Stimulated activated CD4-positive, alpha-beta T cell treated with anti-CD3 and anti-CD28 coated beads, Interleukin-1b, Interleukin-23, amount 100 ng/mL, for 4 hours (primary cell): ENCODE results near the gene WFDC2.

Experiments
- DNase-seq, 2 donors: peaks; one replicate each; pipeline ENCODE4 v3.0.0-alpha.2; 2020; ENCODE audit warnings: low read depth in 2 of 2

The WFDC2 gene

DNA sequence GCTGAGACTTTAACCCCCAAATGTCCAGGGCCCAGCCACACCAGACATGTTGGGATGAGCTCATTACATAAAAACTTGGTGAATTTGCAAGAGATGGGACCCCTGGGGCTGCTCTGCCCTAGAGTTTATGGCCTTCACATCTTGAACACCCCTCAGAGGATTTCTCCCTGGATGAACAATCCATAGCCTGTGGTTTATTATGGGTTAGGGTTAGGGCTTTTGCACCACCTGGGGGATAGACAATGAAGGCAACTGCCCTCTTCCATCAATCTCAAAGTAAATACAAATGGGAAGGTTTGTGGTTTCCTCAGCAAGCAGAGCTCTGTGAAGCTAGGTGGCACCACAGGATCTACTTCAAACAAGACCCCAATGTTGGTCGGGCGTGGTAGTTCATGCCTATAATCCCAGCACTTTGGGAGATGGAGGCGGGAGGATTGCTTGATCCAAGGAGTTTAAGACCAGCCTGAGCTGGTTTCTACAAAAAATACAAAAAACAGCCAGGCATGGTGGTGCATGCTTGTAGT, 28.5 kb downstream of the WFDC2 start:
- no peak for DNase-seq

DNA sequence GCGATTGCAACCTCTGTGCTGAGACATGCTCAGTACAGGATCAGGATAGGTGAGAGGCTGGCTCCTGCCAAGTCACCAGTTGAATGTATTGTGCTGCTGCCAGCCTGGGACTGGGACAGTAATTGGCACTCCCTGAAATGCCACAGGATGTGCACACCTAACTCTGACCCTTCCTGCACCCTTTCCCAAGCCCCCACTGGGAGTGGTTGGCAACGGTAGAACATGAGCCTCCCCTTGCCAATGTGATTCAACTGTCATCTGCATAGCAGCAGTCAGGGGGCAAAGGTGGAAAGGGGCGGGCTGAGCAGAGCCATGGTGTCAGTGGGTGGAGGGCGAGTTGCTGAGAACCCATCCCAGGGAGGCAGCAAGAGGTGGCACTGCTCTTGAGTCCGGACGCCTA, 30.5 kb downstream of the WFDC2 start:
- no peak for DNase-seq

DNA sequence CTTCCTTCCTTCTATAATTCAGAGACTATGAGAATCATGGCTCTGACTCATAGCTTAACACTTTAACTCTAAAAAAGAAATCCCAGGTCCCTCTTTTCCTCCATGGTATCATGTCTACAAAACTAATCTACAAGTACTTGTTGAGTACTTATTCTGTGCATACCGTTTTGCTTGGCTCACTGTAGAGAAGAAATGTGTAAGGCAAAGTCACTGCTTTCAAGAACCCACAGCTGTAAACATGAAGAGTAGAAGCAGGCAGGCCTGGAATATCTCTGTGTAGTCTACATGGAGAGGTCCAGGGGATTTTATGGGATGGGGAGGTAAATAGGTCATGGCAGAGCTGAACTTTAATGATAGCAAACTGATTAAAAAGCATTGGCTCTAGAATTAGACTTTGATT, 32.0 kb downstream of the WFDC2 start:
- DNase-seq, result no peak

DNA sequence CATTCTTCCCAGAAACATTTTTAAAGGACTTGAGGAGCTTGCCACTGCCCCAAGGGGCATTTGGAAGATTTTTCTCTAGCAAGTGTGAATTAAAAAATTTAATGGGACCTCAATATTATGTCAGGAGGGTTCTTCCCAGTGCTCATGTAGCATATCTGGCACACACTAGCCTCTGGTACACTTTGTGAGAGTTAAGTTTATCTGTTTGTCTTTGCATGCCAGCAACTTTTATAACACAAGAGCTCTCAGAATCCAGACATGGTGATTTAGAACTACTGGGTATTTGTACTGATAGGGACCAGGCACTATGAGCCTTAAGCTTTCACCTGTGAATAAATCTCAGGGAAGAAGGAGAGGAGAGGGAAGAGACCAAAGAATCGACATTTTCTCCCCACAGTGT, 33.0 kb downstream of the WFDC2 start:
- DNase-seq, result no peak

- DNase-seq, result no peak
These were observed 33.9 kb downstream of the WFDC2 start for GRCh38 chr20:45503403-45503802.

GRCh38 chr20:45506398-45506797, 36.8 kb downstream of the WFDC2 start:
- DNase-seq, result no peak

- no peak for DNase-seq
These were observed 37.7 kb downstream of the WFDC2 start for GRCh38 chr20:45507011-45507820.

DNA sequence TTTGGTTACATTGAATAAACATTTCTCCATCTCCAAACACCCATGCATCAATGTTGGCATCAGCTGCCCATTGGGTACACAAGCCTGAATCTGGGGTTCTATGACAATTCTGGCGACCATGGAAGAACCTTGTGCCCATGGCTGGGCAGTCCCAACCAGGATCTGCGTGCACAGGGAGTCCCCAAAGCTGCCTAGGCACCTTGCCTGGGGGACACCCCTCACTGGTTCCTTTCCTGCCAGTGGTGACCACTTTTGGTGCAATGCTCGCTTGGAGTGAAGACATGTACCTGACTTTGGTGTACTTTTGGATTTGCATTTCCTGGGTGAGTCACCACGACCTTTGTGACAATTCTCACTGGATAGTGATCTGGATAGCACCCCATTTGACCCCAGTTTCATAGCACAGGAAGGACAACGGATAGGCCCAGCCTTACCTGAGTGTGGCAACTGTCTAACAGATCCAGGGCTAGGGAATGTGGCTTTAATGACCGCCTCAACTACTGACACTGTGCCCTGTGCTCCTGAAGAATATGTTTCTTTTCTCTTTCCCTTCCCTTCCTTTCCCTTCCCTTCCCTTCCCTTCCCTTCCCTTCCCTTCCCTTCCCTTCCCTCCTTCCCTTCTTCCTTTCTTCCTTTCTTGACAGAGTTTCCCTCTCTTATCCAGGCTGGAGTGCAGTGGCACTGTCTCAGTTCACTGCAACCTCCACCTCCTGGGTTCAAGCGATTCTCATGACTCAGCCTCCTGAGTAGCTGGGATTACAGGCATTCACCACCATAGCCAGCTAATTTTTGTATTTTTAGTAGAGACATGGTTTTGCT, 38.7 kb downstream of the WFDC2 start:
- no peak for DNase-seq

DNA sequence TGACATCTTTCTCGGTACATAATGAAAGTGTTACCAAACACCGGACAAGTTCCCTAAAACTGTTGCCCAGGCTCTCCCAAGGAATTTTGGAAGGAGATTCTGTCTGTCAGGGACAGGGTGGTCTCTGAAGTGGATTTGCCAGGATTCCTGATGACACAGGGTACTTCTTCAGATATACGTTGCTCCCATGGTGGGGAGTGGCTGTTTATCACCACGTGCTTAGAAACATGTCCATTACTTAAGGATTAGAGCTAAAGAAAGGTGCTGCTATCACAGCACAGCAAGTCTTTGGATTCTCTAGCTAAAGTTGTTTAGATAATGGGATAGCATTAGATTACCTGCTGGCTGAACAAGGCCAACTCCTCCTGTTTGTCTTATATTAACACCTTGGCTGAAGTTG, 39.5 kb downstream of the WFDC2 start:
- DNase-seq, result no peak

DNA sequence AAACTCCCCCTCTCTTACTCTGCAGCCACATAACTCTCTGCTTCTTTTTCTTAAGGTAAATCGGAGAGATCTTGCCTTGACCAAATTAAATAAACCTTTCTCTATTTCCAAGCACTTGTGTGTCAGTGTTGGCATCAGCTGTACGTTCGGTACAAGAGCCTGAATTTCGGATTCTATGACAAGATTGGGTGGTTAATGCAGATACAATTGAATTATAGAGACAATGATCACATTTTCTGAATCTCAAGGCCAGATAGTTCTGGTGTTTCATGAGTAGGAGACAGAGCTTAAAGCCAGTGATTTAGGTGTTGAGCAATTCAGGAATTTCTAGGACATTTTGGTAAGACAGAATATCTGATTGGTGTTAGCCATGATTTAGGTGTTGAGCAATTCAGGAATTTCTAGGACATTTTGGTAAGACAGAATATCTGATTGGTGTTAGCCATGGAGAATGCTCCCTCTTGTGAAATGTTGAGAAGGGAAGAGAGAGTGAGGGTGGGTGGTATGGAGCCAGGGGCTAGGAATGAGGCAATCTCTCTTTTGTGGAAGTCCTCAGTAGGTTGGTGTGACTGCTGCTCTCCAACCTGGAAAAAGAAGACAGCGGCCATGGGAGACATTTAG, 40.8 kb downstream of the WFDC2 start:
- DNase-seq, result no peak

DNA sequence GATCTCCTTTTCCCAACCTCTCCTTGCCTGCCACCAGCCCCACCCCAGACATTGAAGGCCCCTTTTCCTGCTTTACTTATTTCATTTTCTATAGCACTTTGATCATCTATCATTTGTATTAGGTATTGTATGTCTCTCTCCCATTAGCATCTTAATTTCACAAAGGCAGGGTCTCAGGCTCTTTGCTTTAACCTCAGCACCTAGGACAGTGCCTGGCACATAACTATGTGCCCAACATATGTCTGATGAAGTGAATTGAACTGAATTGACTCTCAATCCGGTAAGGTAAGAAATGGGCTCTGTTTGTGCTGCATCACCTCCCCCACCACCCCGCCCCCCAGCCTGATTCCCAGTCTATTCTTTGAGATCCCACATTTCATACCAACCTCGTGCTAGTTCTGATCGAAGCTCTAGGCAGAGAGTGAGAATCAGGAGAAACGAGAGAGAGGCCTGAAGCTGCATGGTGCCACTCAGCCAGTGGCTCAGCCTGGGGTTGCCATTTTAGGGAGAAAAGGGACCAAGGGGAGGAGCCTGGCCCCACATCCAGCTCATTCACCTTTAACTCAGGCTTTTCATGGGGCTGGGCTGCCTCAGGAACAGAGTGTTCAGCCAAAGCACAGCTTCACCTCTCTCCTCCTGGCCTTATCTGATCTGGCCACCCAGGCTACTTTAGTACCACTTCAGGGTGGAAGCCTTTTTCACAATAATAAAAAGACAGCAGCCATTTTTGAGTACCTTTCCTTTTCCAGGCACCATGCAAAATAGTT, 45.8 kb downstream of the WFDC2 start, which contains the start of gene SPINT3:
SPINT3 (minus strand) TSS at position 476 of the 767 bp plus-strand sequence; CDS start at position 462, 14 bp downstream.
- DNase-seq, result no peak

DNA sequence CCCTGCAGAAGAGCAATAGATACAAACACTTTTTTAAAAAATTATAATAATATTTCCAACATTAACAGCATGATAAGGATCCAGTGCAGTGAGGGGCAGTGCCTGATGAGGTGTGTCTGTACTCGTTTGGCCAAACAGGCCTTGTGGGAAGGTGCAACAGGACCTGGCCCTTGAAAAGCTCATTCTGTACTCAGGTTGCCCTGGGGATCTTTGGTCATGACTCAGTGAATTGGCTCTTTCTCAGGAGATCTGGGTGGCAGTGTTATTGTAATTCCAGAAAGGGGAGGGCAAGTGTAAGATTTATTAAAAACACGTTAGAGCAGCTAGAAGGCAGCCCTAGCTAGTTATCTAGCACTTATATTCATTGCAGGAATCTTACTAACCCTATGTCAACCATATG, 48.7 kb downstream of the WFDC2 start:
- no peak for DNase-seq

GRCh38 chr20:45523821-45524220, 54.3 kb downstream of the WFDC2 start:
- no peak for DNase-seq

- DNase-seq, result no peak
These were observed 57.7 kb downstream of the WFDC2 start for GRCh38 chr20:45527294-45527693.
